ENCODE measurements around the gene BCKDHB. TPM values are rescaled to one million over a fixed set of nuclear protein-coding genes. Genes with fewer than 3 reads are reported as not detected.

Gene BCKDHB
- polyA plus RNA-seq, 3 donors from 2014 or later = 14.8 to 36.7 (median 18.2) TPM

GRCh38 chr6:80366051-80366450 lies 259.6 kb downstream of the BCKDHB start:
- H3K4me3 Mint-ChIP-seq = no peak overlapping the region
- H3K27ac Mint-ChIP-seq = no peak overlapping the region
- peaks cover 0 to 12% (median 5%) of the 10 kb centered on the region in 3 donors for H3K36me3 Mint-ChIP-seq
- peaks cover 0 to 3% (median 0%) of the 10 kb centered on the region in 3 donors for H3K27me3 Mint-ChIP-seq (ENCODE audit: low read depth in 3 of 3)
- no peaks in the 10 kb centered on the region for H3K4me1 Mint-ChIP-seq
- peaks cover 0 to 2% (median 0%) of the 10 kb centered on the region in 6 donors for H3K9me3 Mint-ChIP-seq
- no peak for DNase-seq

GRCh38 chr6:80366714-80367113 lies 260.2 kb downstream of the BCKDHB start:
- Mint-ChIP-seq H3K4me1 (no peaks in the 10 kb centered on the region), H3K4me3 (no peak overlapping the region), H3K27me3 (ENCODE audit: low read depth in 3 of 3) (peaks cover 0 to 3% (median 0%) of the 10 kb centered on the region in 3 donors), H3K27ac (no peak overlapping the region), H3K9me3 (peaks cover 0 to 7% (median under 1%) of the 10 kb centered on the region in 6 donors), H3K36me3 (peaks cover 0 to 7% (median 3%) of the 10 kb centered on the region in 3 donors)
- DNase-seq = no peak

GRCh38 chr6:80376411-80376810 lies 269.9 kb downstream of the BCKDHB start:
- Mint-ChIP-seq H3K9me3 (peaks cover 0 to 19% (median 14%) of the 10 kb centered on the region in 6 donors), H3K4me3 (no peak overlapping the region), H3K4me1 (no peaks in the 10 kb centered on the region), H3K27ac (no peak overlapping the region), H3K36me3 (peaks cover 0 to 35% (median 7%) of the 10 kb centered on the region in 3 donors), H3K27me3 (ENCODE audit: low read depth in 3 of 3) (peaks cover 0 to 1% (median 0%) of the 10 kb centered on the region in 3 donors)
- DNase-seq = no peak

- no peaks in the 10 kb centered on the region for H3K4me1 Mint-ChIP-seq
- H3K4me3 Mint-ChIP-seq = no peak overlapping the region
- H3K27me3 Mint-ChIP-seq (ENCODE audit: low read depth in 3 of 3) = peaks cover 0 to 1% (median 0%) of the 10 kb centered on the region in 3 donors
- peaks cover 0 to 2% (median under 1%) of the 10 kb centered on the region in 6 donors for H3K9me3 Mint-ChIP-seq
- no peak overlapping the region for H3K27ac Mint-ChIP-seq
- H3K36me3 Mint-ChIP-seq = peaks cover 0 to 12% (median 2%) of the 10 kb centered on the region in 3 donors
- no peak for DNase-seq
Measured at GRCh38 chr6:80380566-80380965, 274.1 kb downstream of the BCKDHB start.

- no peaks in the 10 kb centered on the region for H3K27me3 Mint-ChIP-seq (ENCODE audit: low read depth in 3 of 3)
Measured at GRCh38 chr6:80382811-80383210, 276.3 kb downstream of the BCKDHB start.

GRCh38 chr6:80388507-80388906 lies 282.0 kb downstream of the BCKDHB start:
- H3K36me3 Mint-ChIP-seq = peaks cover 0 to 3% (median 0%) of the 10 kb centered on the region in 3 donors
- DNase-seq = no peak
- peaks cover 0 to 3% (median 0%) of the 10 kb centered on the region in 6 donors for H3K9me3 Mint-ChIP-seq
- H3K27ac Mint-ChIP-seq = peak overlapping the region in 1 of 6 donors; percentile 8
- H3K4me1 Mint-ChIP-seq = no peaks in the 10 kb centered on the region
- H3K27me3 Mint-ChIP-seq (ENCODE audit: low read depth in 3 of 3) = no peaks in the 10 kb centered on the region
- H3K4me3 Mint-ChIP-seq = no peak overlapping the region

More at GRCh38 chr6:80382811-80383210, 276.3 kb downstream of the BCKDHB start:
- no peak for DNase-seq
- Mint-ChIP-seq H3K36me3 (peaks cover 0 to 7% (median 0%) of the 10 kb centered on the region in 3 donors), H3K9me3 (peaks cover 0 to 1% (median 0%) of the 10 kb centered on the region in 6 donors), H3K4me3 (no peak overlapping the region), H3K4me1 (no peaks in the 10 kb centered on the region), H3K27ac (no peak overlapping the region)

Other genes with a start within 250 kb of the BCKDHB start
- gene ELOVL4, start 159.1 kb upstream of the BCKDHB start, polyA plus RNA-seq = under 1 TPM in 1 of 3 donors, not detected in 2; 0.34 TPM
- gene TTK, start 102.0 kb upstream of the BCKDHB start, polyA plus RNA-seq = under 1 TPM in 2 of 3 donors, not detected in 1; 0.42 to 0.54 TPM